H1 (cell line): ENCODE results near the gene IL36B. TPM values are rescaled to one million over a fixed set of nuclear protein-coding genes. Genes with fewer than 3 reads are reported as not detected.

ENCODE experiments used
- CTCF ChIA-PET: fragments of 300-600 bp; sonication (Branson Sonifier 250); formaldehyde crosslinking; loops from one replicate; lab custom pipeline; 2021; ENCODE audit not compliant: partially characterized antibody; lab: Charles Lee
- POLR2A ChIA-PET: fragments of 300-600 bp; sonication (Branson Sonifier 250); formaldehyde crosslinking; loops from one replicate; lab custom pipeline; 2021; ENCODE audit warnings: inconsistent platforms; ENCODE audit not compliant: partially characterized antibody; lab: Charles Lee
- DNase-seq, 2 experiments: peaks; one replicate each; pipeline versions ENCODE4 v3.0.0 to v3.0.0-alpha.2; 2010 to 2022; ENCODE audit warnings: low spot score in 2 of 2, low read depth in 1 of 2, mixed read lengths in 1 of 2
- FAIRE-seq: peaks from 2 replicates; lab custom pipeline; 2011; peaks lifted over from hg19 to GRCh38; lab: Jason Lieb, UNC
- H2AFZ ChIP-seq: 2 replicates; pipeline ENCODE4 v1.8.1; 2012; ENCODE audit warnings: low read length, inconsistent platforms
- H2AK5ac ChIP-seq: 2 replicates; pipeline ENCODE4 v1.6.1; 2013; ENCODE audit warnings: low read depth, low read length
- H2BK120ac ChIP-seq: replicated peaks from 2 replicates; pipeline ENCODE3; 2013; ENCODE audit warnings: low read depth, low read length, inconsistent platforms
- H2BK12ac ChIP-seq: 2 replicates; pipeline ENCODE4 v1.6.1; 2013; ENCODE audit warnings: low read depth, low read length
- H2BK15ac ChIP-seq: 2 replicates; pipeline ENCODE4 v1.6.1; 2013; ENCODE audit warnings: low read length
- H2BK20ac ChIP-seq: 2 replicates; pipeline ENCODE4 v1.6.1; 2013; ENCODE audit warnings: low read length
- H2BK5ac ChIP-seq: 2 replicates; pipeline ENCODE4 v1.6.1; 2013; ENCODE audit warnings: low read depth, low read length
- H3K14ac ChIP-seq: 2 replicates; pipeline ENCODE4 v1.6.1; 2013; ENCODE audit warnings: inconsistent platforms; ENCODE audit not compliant: insufficient read length
- H3K18ac ChIP-seq: 2 replicates; pipeline ENCODE4 v1.6.1; 2013; ENCODE audit warnings: low read length; ENCODE audit errors: extremely low read depth
- H3K23ac ChIP-seq: 2 replicates; pipeline ENCODE4 v1.6.1; 2013; ENCODE audit warnings: inconsistent platforms; ENCODE audit not compliant: insufficient read length
- H3K23me2 ChIP-seq: 2 replicates; pipeline ENCODE4 v1.6.1; 2013; ENCODE audit warnings: low read depth, low read length
- H3K27ac ChIP-seq: 2 replicates; pipeline ENCODE4 v1.6.1; 2011; ENCODE audit warnings: low read depth, low read length, inconsistent platforms
- H3K27me3 ChIP-seq, 4 experiments: replicated peaks in 1 of 4; 1 replicate in 1 of 4; 2 replicates in 3 of 4; pipeline versions ENCODE4 v1.6.1 to v1.8.1; 2011 to 2013; ENCODE audit warnings: low read length in 3 of 4, mild to moderate bottlenecking in 3 of 4, inconsistent platforms in 2 of 4, mixed read lengths in 2 of 4, moderate library complexity in 1 of 4; ENCODE audit not compliant: control insufficient read depth in 3 of 4, insufficient read depth in 3 of 4; ENCODE audit errors: extremely low read depth in 1 of 4
- H3K36me3 ChIP-seq, 4 experiments: 2 replicates each; pipeline versions ENCODE4 v1.6.1 to v1.8.1; 2011 to 2013; ENCODE audit warnings: mild to moderate bottlenecking in 4 of 4, low read length in 3 of 4, moderate library complexity in 2 of 4, control low read depth in 1 of 4, inconsistent platforms in 1 of 4; ENCODE audit not compliant: insufficient read depth in 4 of 4, control insufficient read depth in 2 of 4
- H3K4ac ChIP-seq: replicated peaks from 2 replicates; pipeline ENCODE3; 2013; ENCODE audit warnings: low read length, low read depth, mixed read lengths, inconsistent platforms; ENCODE audit not compliant: insufficient read length
- H3K4me1 ChIP-seq, 4 experiments: replicated peaks in 1 of 4; 1 replicate in 1 of 4; 2 replicates in 3 of 4; pipeline versions ENCODE4 v1.6.1 to v1.8.1; 2011 to 2013; ENCODE audit warnings: low read length in 3 of 4, inconsistent platforms in 2 of 4, mixed read lengths in 1 of 4; ENCODE audit not compliant: insufficient read depth in 4 of 4, control insufficient read depth in 3 of 4
- H3K4me2 ChIP-seq, 2 experiments: 2 replicates each; pipeline versions ENCODE4 v1.6.1 to v1.8.1; 2011 to 2013; ENCODE audit warnings: low read depth in 2 of 2, low read length in 2 of 2, control low read depth in 1 of 2, inconsistent platforms in 1 of 2, mild to moderate bottlenecking in 1 of 2; ENCODE audit not compliant: insufficient read depth in 1 of 2
- H3K4me3 ChIP-seq, 4 experiments: fragments of 200-600, 300-600 bp in 1 of 4; sonication (generic), shearing (Covaris generic), sonication (Bioruptor Twin) in 1 of 4; 2 replicates each; pipeline versions ENCODE4 v1.5.1 to v1.8.1; 2011 to 2016; ENCODE audit warnings: low read length in 4 of 4, low read depth in 3 of 4, control low read depth in 2 of 4, inconsistent platforms in 2 of 4, mild to moderate bottlenecking in 2 of 4, mixed read lengths in 1 of 4, moderate library complexity in 1 of 4; ENCODE audit not compliant: insufficient read depth in 2 of 4; ENCODE audit errors: extremely low read depth in 1 of 4
- H3K56ac ChIP-seq: replicated peaks from 2 replicates; pipeline ENCODE3; 2013; ENCODE audit warnings: low read depth, mild to moderate bottlenecking, mixed read lengths, low read length, inconsistent platforms; ENCODE audit not compliant: insufficient read length
- H3K79me1 ChIP-seq: 2 replicates; pipeline ENCODE4 v1.6.1; 2013; ENCODE audit warnings: low read depth, low read length, control low read depth
- H3K79me2 ChIP-seq, 2 experiments: 2 replicates each; pipeline versions ENCODE4 v1.6.1 to v1.8.1; 2012 to 2013; ENCODE audit warnings: low read length in 2 of 2, mild to moderate bottlenecking in 2 of 2, inconsistent platforms in 1 of 2; ENCODE audit not compliant: insufficient read depth in 2 of 2, control insufficient read depth in 1 of 2
- H3K9ac ChIP-seq, 4 experiments: replicated peaks in 1 of 4; 1 replicate in 1 of 4; 2 replicates in 3 of 4; pipeline versions ENCODE4 v1.6.1 to v1.8.1; 2011 to 2013; ENCODE audit warnings: low read depth in 3 of 4, low read length in 3 of 4, control low read depth in 2 of 4, mild to moderate bottlenecking in 2 of 4, moderate library complexity in 2 of 4, inconsistent platforms in 1 of 4; ENCODE audit errors: extremely low read depth in 1 of 4
- H3K9me3 ChIP-seq, 2 experiments: 2 replicates each; pipeline versions ENCODE4 v1.6.1 to v1.8.1; 2012 to 2013; ENCODE audit warnings: mild to moderate bottlenecking in 2 of 2, moderate library complexity in 2 of 2, control low read depth in 1 of 2, inconsistent platforms in 1 of 2, low read depth in 1 of 2, low read length in 1 of 2, mixed read lengths in 1 of 2; ENCODE audit not compliant: insufficient read depth in 2 of 2
- H4K20me1 ChIP-seq, 2 experiments: replicated peaks in 1 of 2; 2 replicates each; pipeline versions ENCODE3 to v1.8.1; 2011 to 2013; ENCODE audit warnings: inconsistent platforms in 2 of 2, low read length in 2 of 2, mild to moderate bottlenecking in 1 of 2; ENCODE audit not compliant: insufficient read depth in 2 of 2, control insufficient read depth in 1 of 2
- H4K5ac ChIP-seq: 2 replicates; pipeline ENCODE4 v1.6.1; 2013; ENCODE audit warnings: low read length, low read depth, mixed read lengths, inconsistent platforms; ENCODE audit not compliant: insufficient read length
- H4K8ac ChIP-seq: 2 replicates; pipeline ENCODE4 v1.8.0; 2013; ENCODE audit warnings: mild to moderate bottlenecking, moderate library complexity, low read length, inconsistent platforms; ENCODE audit not compliant: insufficient read depth; ENCODE audit errors: extremely low read depth
- H4K91ac ChIP-seq: replicated peaks from 2 replicates; pipeline ENCODE3; 2013; ENCODE audit warnings: low read length, mixed read lengths, inconsistent platforms; ENCODE audit not compliant: insufficient read length
- CTCF ChIP-seq, 3 experiments: IDR thresholded peaks; 1 replicate in 2 of 3; 2 replicates in 1 of 3; pipeline versions ENCODE4 v1.5.1 to v1.6.1; 2011; ENCODE audit warnings: low read length in 3 of 3, mild to moderate bottlenecking in 3 of 3, inconsistent platforms in 2 of 3, low read depth in 1 of 3, moderate library complexity in 1 of 3; ENCODE audit not compliant: insufficient read depth in 1 of 3; ENCODE audit errors: control extremely low read depth in 1 of 3
- FOSL1 ChIP-seq: IDR thresholded peaks from 2 replicates; pipeline ENCODE4 v1.6.1; 2011; ENCODE audit warnings: mild to moderate bottlenecking, low read depth, low read length, moderate library complexity; ENCODE audit not compliant: insufficient read depth
- KDM4A ChIP-seq: IDR thresholded peaks from one replicate; pipeline ENCODE4 v1.7.1; 2012; ENCODE audit warnings: low read depth, mild to moderate bottlenecking, moderate library complexity, low read length, inconsistent platforms; ENCODE audit not compliant: severe bottlenecking
- KDM5A ChIP-seq: fragments of 200-600 bp; IDR thresholded peaks from 2 replicates; pipeline ENCODE4 v1.7.1; 2012; ENCODE audit warnings: mild to moderate bottlenecking, low read length, inconsistent platforms, mixed read lengths
- NRF1 ChIP-seq: IDR thresholded peaks from 2 replicates; pipeline ENCODE4 v1.6.1; 2011; ENCODE audit warnings: mild to moderate bottlenecking, low read depth, low read length, improper control_type of control experiment
- PHF8 ChIP-seq: fragments of 200-600 bp; sonication (generic); conservative IDR thresholded peaks from 2 replicates; pipeline ENCODE4 v1.7.1; 2012; ENCODE audit warnings: low read depth, mild to moderate bottlenecking, inconsistent platforms, low read length, moderate library complexity
- POLR2AphosphoS5 ChIP-seq: IDR thresholded peaks from 2 replicates; pipeline ENCODE4 v1.6.1; 2011; ENCODE audit warnings: low read depth, low read length
- SAP30 ChIP-seq: fragments of 300-600 bp; sonication (generic); IDR thresholded peaks from 2 replicates; pipeline ENCODE4 v1.7.1; 2012; ENCODE audit warnings: low read length, moderate library complexity, mild to moderate bottlenecking, inconsistent platforms; ENCODE audit not compliant: insufficient read depth, insufficient replicate concordance
- SIRT6 ChIP-seq: IDR thresholded peaks from one replicate; pipeline ENCODE4 v1.7.1; 2012; ENCODE audit warnings: low read length, inconsistent platforms
- SP4 ChIP-seq: IDR thresholded peaks from 2 replicates; pipeline ENCODE4 v1.6.1; 2012; ENCODE audit warnings: low read length, inconsistent platforms
- TAF7 ChIP-seq: optimal IDR thresholded peaks from 2 replicates; pipeline ENCODE3; 2011; ENCODE audit warnings: low read depth, mild to moderate bottlenecking, inconsistent platforms, low read length, moderate library complexity, borderline replicate concordance
- TBP ChIP-seq: IDR thresholded peaks from 2 replicates; pipeline ENCODE4 v1.6.1; 2011; ENCODE audit warnings: low read depth, low read length, improper control_type of control experiment
- YY1 ChIP-seq: IDR thresholded peaks from 2 replicates; pipeline ENCODE4 v1.6.1; 2011; ENCODE audit warnings: low read depth, mild to moderate bottlenecking, low read length
- WGBS, 2 experiments: shearing (Covaris generic) in 1 of 2; methylation state at CpG; one replicate each; pipeline versions ENCODE4 v1.1.6 to v1.1.7; 2013 to 2015; ENCODE audit warnings: low lambda C conversion rate in 2 of 2, mixed read lengths in 2 of 2, inconsistent platforms in 1 of 2, low coverage in 1 of 2, missing lambda C conversion rate in 1 of 2; ENCODE audit not compliant: insufficient replicate concordance in 2 of 2, insufficient coverage in 1 of 2, insufficient read length in 1 of 2; ENCODE audit errors: extremely low coverage in 1 of 2, missing lambda C conversion rate in 1 of 2; 5-methylcytosine and 5-hydroxymethylcytosine counted together
- polyA plus RNA-seq, 7 experiments: library from polyadenylated mRNA; depleted of rRNA in 3 of 7; stranded (reverse) in 5 of 7; unstranded in 2 of 7; fragments of >200 nt in 5 of 7; fragments of 200-250 nt in 2 of 7; gene quantifications; 1 replicate in 5 of 7; 2 replicates in 1 of 7; 4 replicates in 1 of 7; pipeline versions ENCODE4 v1.2.1 to v1.2.3, GENCODE V29; 2011 to 2013; ENCODE audit warnings: missing spikeins in 2 of 7, mixed read lengths in 2 of 7
- total RNA-seq: library from RNA; stranded (reverse); fragmentation: NEBNext Ultra II Directional; extraction: Animal tissue kit (Norgen Biotek cat#: 25700); gene quantifications from 2 replicates; pipeline ENCODE4 v1.2.1, GENCODE V29; 2021

Gene IL36B
- total and polyA plus RNA-seq, 2 of the 8 experiments (the other 6 are each of a cell fraction or from before 2014, with no cell fraction given) = not detected

GRCh38 chr2:113053666-113054065, 999 bp upstream of the IL36B start:
- no peak overlapping the region for H3K4me2 ChIP-seq
- H4K8ac ChIP-seq = no peak overlapping the region
- no peak overlapping the region for H3K23ac ChIP-seq
- no peak overlapping the region for H3K27ac ChIP-seq
- H2AK5ac ChIP-seq = no peak overlapping the region
- no peak overlapping the region for H3K14ac ChIP-seq
- no peak overlapping the region for H2BK12ac ChIP-seq
- no peaks in the 10 kb centered on the region for H3K4me1 ChIP-seq
- no peak overlapping the region for H3K9ac ChIP-seq
- no peaks in the 10 kb centered on the region for H3K27me3 ChIP-seq
- H3K9me3 ChIP-seq = peaks cover 23 to 34% of the 10 kb centered on the region in 2 experiments
- DNase-seq (no peak), FAIRE-seq (no peak)
- no peak overlapping the region for H2BK5ac ChIP-seq
- H2BK120ac ChIP-seq = no peak overlapping the region
- no peaks in the 10 kb centered on the region; the same call in 1 of the 2 replicates for H3K23me2 ChIP-seq
- H3K4ac ChIP-seq = no peak overlapping the region
- CTCF ChIA-PET = no interaction called here
- POLR2A ChIA-PET = no interaction called here
- no peak overlapping the region for H4K5ac ChIP-seq
- H2BK20ac ChIP-seq = no peak overlapping the region
- no peak overlapping the region for H3K56ac ChIP-seq
- H3K4me3 ChIP-seq = no peak overlapping the region
- no peaks in the 10 kb centered on the region for H3K36me3 ChIP-seq
- H4K91ac ChIP-seq = no peak overlapping the region
- H2AFZ ChIP-seq = no peak overlapping the region
- no peak overlapping the region for H3K18ac ChIP-seq
- TF ChIP-seq TAF7 (no peak), FOSL1 (no peak), CTCF (IDR thresholded peaks at IDR 0.05; ENCODE audit: control extremely low read depth in 1 of 3, insufficient read depth in 1 of 3, low read depth in 1 of 3, low read length in 3 of 3) (no peak), SP4 (no peak), KDM5A (no peak), NRF1 (no peak), TBP (no peak), POLR2AphosphoS5 (no peak), SIRT6 (no peak), PHF8 (no peak), KDM4A (no peak), YY1 (no peak), SAP30 (no peak)
- H4K20me1 ChIP-seq = no peaks in the 10 kb centered on the region
- no peaks in the 10 kb centered on the region for H3K79me1 ChIP-seq
- WGBS, 2 experiments = 84% methylated on average over 3 of the region's 3 CpGs; no CpG with 5 or more reads in 1 of the 2 experiments
- no peaks in the 10 kb centered on the region for H3K79me2 ChIP-seq
- no peak overlapping the region for H2BK15ac ChIP-seq
